Psoas muscle (tissue), 8 donors: ENCODE results near the gene LRP1B. TPM values are rescaled to one million over a fixed set of nuclear protein-coding genes. Genes with fewer than 3 reads are reported as not detected.

ENCODE experiments used
- ATAC-seq, 4 donors: fragments of 200-7000 bp; cut with Tn5 transposase; one replicate each; pipeline ENCODE4 v1.9.1; 2020; ENCODE audit warnings: moderate library complexity in 3 of 4, mild to moderate bottlenecking in 2 of 4
- DNase-seq, 2 donors: peaks; one replicate each; pipeline ENCODE4 v3.0.0-alpha.2; 2020
- H3K27ac ChIP-seq: fragments of 200-600 bp; one replicate; pipeline ENCODE4 v1.8.0; 2022
- H3K27me3 ChIP-seq, 3 donors: fragments of 200-600 bp in 1 of 3; one replicate each; pipeline versions ENCODE4 v1.6.1 to v1.8.0; 2013 to 2022; ENCODE audit warnings: low read length in 2 of 3, mild to moderate bottlenecking in 2 of 3, moderate library complexity in 1 of 3; ENCODE audit not compliant: insufficient read depth in 3 of 3
- H3K36me3 ChIP-seq, 2 donors: fragments of 200-600 bp in 1 of 2; one replicate each; pipeline versions ENCODE4 v1.6.1 to v1.8.0; 2013 to 2022; ENCODE audit warnings: low read depth in 1 of 2, mild to moderate bottlenecking in 1 of 2, moderate library complexity in 1 of 2; ENCODE audit not compliant: insufficient read depth in 1 of 2
- H3K4me1 ChIP-seq: fragments of 200-600 bp; one replicate; pipeline ENCODE4 v1.8.0; 2022
- H3K4me3 ChIP-seq: fragments of 200-600 bp; one replicate; pipeline ENCODE4 v1.8.0; 2022; ENCODE audit warnings: mild to moderate bottlenecking
- H3K9me3 ChIP-seq: fragments of 200-600 bp; one replicate; pipeline ENCODE4 v1.8.0; 2022
- CTCF ChIP-seq: fragments of 200-600 bp; IDR thresholded peaks from one replicate; pipeline ENCODE4 v1.8.0; 2022; ENCODE audit warnings: antibody characterized with exemption
- WGBS, 3 donors: extraction: QIAGEN DNeasy Blood & Tissue Kit; methylation state at CpG; one replicate each; pipeline versions ENCODE4 v1.1.6 to v1.1.7; 2013; 5-methylcytosine and 5-hydroxymethylcytosine counted together
- intact Hi-C, 2 donors: fragments of 100-400 bp; cut with DNase I; formaldehyde crosslinking; loops; one replicate each; pipeline versions ENCODE4 v1.11.0 to v1.14.2; 2022
- polyA plus RNA-seq, 3 donors: library from polyadenylated mRNA; stranded (reverse); fragments of 200-250 nt; gene quantifications; one replicate each; pipeline ENCODE4 v1.2.3, GENCODE V29; 2013
- total RNA-seq, 4 donors: library from RNA; stranded (reverse); fragmentation: NEBNext Ultra II Directional in 2 of 4; extraction: Animal tissue kit (Norgen Biotek cat#: 25700) in 2 of 4; gene quantifications; one replicate each; pipeline versions ENCODE4 v1.2.1 to v1.2.4, GENCODE V29; 2021 to 2023
- donor health status: healthy with polysubstance abuse.
- donor health status: DM: no; HTN: no; CAD: no; lungs with moderate emphysema.
- donor health status: Bipolar disorder and iron deficiency.
- donor health status: healthy.
- donor health status: DM: yes; HTN: yes; CAD: no.
- donor health status: DM: no; HTN: no; CAD: no.
- donor health status: DM: no; HTN: no; CAD: no.
- donor health status: DM: yes; HTN: yes; CAD: no.

Gene LRP1B
- total and polyA plus RNA-seq, 7 donors: 0.33 to 3.3 (median 0.95) TPM

GRCh38 chr2:141911485-141912066 lies 219.2 kb downstream of the LRP1B start:
- Histone ChIP-seq H3K36me3 (no peaks in the 10 kb centered on the region), H3K27me3 (no peaks in the 10 kb centered on the region), H3K27ac (no peak overlapping the region), H3K4me1 (no peaks in the 10 kb centered on the region), H3K9me3 (peaks cover 5% of the 10 kb centered on the region), H3K4me3 (no peak overlapping the region)
- intact Hi-C loops: no loop called here
- TF ChIP-seq CTCF: no peak
- WGBS, 3 donors: 44 to 48% (median 47%) methylated on average over 2 of the region's 2 CpGs
- ATAC-seq (no peak), DNase-seq (no peak)

DNA sequence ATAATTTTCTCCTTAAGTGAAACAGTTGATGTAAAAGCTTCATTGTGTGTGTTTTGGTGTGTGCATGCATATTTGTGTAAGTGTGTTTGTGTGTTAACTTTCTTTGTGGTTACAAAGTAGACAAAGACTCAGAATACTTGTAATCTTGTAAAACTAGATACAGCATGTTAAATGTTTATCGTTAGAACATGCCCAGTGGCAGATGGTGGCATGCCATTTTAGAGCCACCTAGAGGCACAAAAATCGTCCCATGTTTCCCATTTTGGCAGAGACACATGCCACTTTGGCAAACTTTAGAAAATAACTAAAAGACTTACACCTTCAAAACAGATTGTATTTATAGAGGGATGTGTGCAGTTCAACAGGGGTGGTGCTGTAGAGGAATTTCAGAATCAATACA lies 224.1 kb downstream of the LRP1B start:
- H3K27me3 ChIP-seq: no peaks in the 10 kb centered on the region
- TF ChIP-seq CTCF: no peak
- no peak for ATAC-seq

DNA sequence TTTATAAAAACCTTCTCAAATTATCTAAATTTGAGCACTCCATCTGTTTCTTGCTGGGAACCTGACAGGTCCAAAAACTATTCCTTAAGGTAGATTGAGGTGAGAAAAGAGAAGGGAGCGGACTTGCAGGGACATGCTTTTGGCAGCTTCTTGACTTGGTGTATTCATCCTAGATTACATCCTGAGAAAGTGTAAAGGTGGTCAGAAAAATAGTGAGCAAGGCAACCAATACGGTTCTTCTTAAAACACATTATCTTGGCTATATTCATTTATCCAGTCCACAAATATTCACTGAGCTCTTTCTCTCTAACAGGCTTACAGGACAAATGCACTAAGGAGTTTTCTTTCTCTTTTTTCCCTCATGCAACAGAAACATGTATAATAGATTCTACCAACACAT lies 230.0 kb downstream of the LRP1B start:
- Histone ChIP-seq H3K4me3 (no peak overlapping the region), H3K9me3 (no peaks in the 10 kb centered on the region), H3K36me3 (no peaks in the 10 kb centered on the region), H3K4me1 (no peaks in the 10 kb centered on the region), H3K27ac (no peak overlapping the region), H3K27me3 (no peaks in the 10 kb centered on the region)
- intact Hi-C loops: no loop called here
- ATAC-seq (no peak), DNase-seq (no peak)
- WGBS, 3 donors: 86 to 94% (median 91%) methylated on average over 2 of the region's 2 CpGs
- no peak for TF ChIP-seq CTCF

More for the DNA sequence above, 224.1 kb downstream of the LRP1B start:
- no peak overlapping the region for H3K27ac ChIP-seq
- no peak overlapping the region for H3K4me3 ChIP-seq
- H3K36me3 ChIP-seq: no peaks in the 10 kb centered on the region
- 26 to 37% (median 29%) methylated on average over 2 of the region's 2 CpGs for WGBS, 3 donors
- no peak for DNase-seq
- intact Hi-C loops: no loop called here
- no peaks in the 10 kb centered on the region for H3K4me1 ChIP-seq
- no peaks in the 10 kb centered on the region for H3K9me3 ChIP-seq

DNA sequence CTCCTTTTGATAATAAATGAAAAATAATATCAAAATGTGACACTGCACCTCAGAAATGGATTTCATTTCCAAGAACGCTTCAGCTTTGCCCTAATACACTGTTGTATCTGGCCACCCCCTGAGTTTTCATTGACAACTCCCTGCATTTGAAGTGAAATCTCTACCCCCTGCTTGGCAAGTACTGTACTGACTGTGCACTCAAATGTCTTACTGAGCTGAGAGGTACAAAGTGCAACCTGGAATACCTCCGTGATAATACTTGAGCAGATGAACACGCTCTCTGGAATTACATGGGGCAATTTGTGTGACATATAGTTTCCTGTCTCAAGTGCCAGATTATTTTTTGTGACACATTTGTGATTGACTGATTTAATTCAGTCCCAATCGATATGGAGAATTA lies 231.1 kb downstream of the LRP1B start:
- intact Hi-C loops: no loop called here
- H3K4me1 ChIP-seq: no peaks in the 10 kb centered on the region
- WGBS, 3 donors: 67 to 72% (median 68%) methylated on average over 4 of the region's 4 CpGs
- H3K9me3 ChIP-seq: no peaks in the 10 kb centered on the region
- DNase-seq (no peak), ATAC-seq (no peak)
- no peak overlapping the region for H3K27ac ChIP-seq
- TF ChIP-seq CTCF: no peak
- no peak overlapping the region for H3K4me3 ChIP-seq
- no peaks in the 10 kb centered on the region for H3K27me3 ChIP-seq
- no peaks in the 10 kb centered on the region for H3K36me3 ChIP-seq

DNA sequence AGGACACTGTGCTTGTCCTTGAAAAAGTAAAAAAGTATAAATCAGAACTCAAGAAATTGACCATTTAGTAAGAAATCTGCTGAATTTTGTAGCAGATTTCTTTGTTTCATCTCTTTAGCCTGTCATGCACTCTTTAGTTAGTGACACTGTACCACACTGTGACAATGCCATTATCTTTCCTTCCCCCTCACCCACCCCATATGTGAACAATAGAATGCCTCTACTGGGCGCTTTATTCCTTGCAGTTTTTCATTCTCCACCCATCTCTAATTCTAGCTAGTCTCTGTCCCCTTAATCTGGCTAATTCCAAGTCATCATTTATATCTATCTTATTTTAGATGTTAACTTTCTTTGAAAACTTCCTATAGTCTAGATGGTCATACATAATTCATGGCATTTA lies 241.0 kb downstream of the LRP1B start:
- no peak overlapping the region for H3K27ac ChIP-seq
- TF ChIP-seq CTCF: no peak
- intact Hi-C loops: no loop called here

More for the DNA sequence above, 241.0 kb downstream of the LRP1B start:
- 78 to 79% (median 79%) methylated on average over 1 of the region's 1 CpG for WGBS, 3 donors
- Histone ChIP-seq H3K36me3 (no peaks in the 10 kb centered on the region), H3K4me1 (no peaks in the 10 kb centered on the region), H3K4me3 (no peak overlapping the region), H3K9me3 (no peaks in the 10 kb centered on the region), H3K27me3 (no peaks in the 10 kb centered on the region)
- ATAC-seq (no peak), DNase-seq (no peak)
